Transverse colon (tissue), 4 donors: ENCODE results near the gene ZNF638. TPM values are rescaled to one million over a fixed set of nuclear protein-coding genes. Genes with fewer than 3 reads are reported as not detected.

Source experiments
- DNase-seq: peaks from one replicate; pipeline ENCODE4 v3.0.0-alpha.2; 2019
- H3K27ac ChIP-seq, 4 donors: fragments of 200-600 bp; sonication (generic); 2 replicates each; pipeline ENCODE4 v1.5.1; 2016 to 2018; ENCODE audit warnings: inconsistent platforms in 4 of 4
- H3K27me3 ChIP-seq: fragments of 200-600 bp; sonication (generic); 2 replicates; pipeline ENCODE4 v1.5.1; 2017; ENCODE audit warnings: inconsistent platforms
- H3K36me3 ChIP-seq, 4 donors: fragments of 200-600 bp; sonication (generic); 2 replicates each; pipeline ENCODE4 v1.5.1; 2017 to 2019; ENCODE audit warnings: inconsistent platforms in 4 of 4
- H3K4me1 ChIP-seq, 4 donors: fragments of 200-600 bp; sonication (generic); 2 replicates each; pipeline ENCODE4 v1.5.1; 2017 to 2020; ENCODE audit warnings: inconsistent platforms in 4 of 4
- H3K4me3 ChIP-seq, 4 donors: fragments of 200-600 bp; sonication (generic); 1 replicate in 1 of 4; 2 replicates in 3 of 4; pipeline versions ENCODE4 v1.5.1 to v1.6.1; 2017 to 2019; ENCODE audit warnings: inconsistent platforms in 4 of 4
- H3K9me3 ChIP-seq, 2 donors: fragments of 200-600 bp; sonication (generic); 2 replicates each; pipeline ENCODE4 v1.5.1; 2017 to 2019; ENCODE audit warnings: inconsistent platforms in 2 of 2
- CTCF ChIP-seq, 5 experiments: fragments of 200-600 bp in 3 of 5; fragments of 450-650 bp in 2 of 5; sonication (generic) in 3 of 5; IDR thresholded peaks; 1 replicate in 2 of 5; 2 replicates in 3 of 5; pipeline ENCODE4 v1.5.1; 2016 to 2017; ENCODE audit warnings: antibody characterized with exemption in 5 of 5, inconsistent platforms in 3 of 5, mild to moderate bottlenecking in 2 of 5, moderate library complexity in 1 of 5
- EP300 ChIP-seq: sonication (generic); formaldehyde crosslinking; IDR thresholded peaks from one replicate; pipeline ENCODE4 v1.6.1; 2017; ENCODE audit warnings: antibody characterized with exemption, low read depth
- POLR2A ChIP-seq: fragments of 450-650 bp; IDR thresholded peaks from one replicate; pipeline ENCODE4 v1.6.1; 2016; ENCODE audit warnings: antibody characterized with exemption, mild to moderate bottlenecking, moderate library complexity
- POLR2AphosphoS5 ChIP-seq, 3 donors: sonication (generic); formaldehyde crosslinking; IDR thresholded peaks; one replicate each; pipeline ENCODE4 v1.6.1; 2016; ENCODE audit warnings: antibody characterized with exemption in 3 of 3
- WGBS, 2 donors: methylation state at CpG; one replicate each; pipeline ENCODE4 v1.1.5; 2018; ENCODE audit warnings: low coverage in 1 of 2; 5-methylcytosine and 5-hydroxymethylcytosine counted together
- in situ Hi-C, 4 donors: fragments of 200-750 bp; cut with MboI; loops; one replicate each; pipeline versions ENCODE4 v1.15.0 to v1.15.1; 2017; ENCODE audit warnings: low sequenced_read_pairs in 3 of 4, low pct_ligation_motif_present in 1 of 4, low pct_unique_long_range_greater_than_20kb in 1 of 4
- intact Hi-C: fragments of 100-400 bp; cut with DNase I; formaldehyde crosslinking; loops from one replicate; pipeline ENCODE4 v1.15.1; 2023; ENCODE audit warnings: low total_unique reads
- small RNA-seq, 4 donors: library from RNA; depleted of rRNA; stranded (forward); fragments of <200 nt; gene quantifications; one replicate each; pipeline ENCODE3, GENCODE V24; 2016
- total RNA-seq, 4 donors: library from RNA; depleted of rRNA; stranded (reverse); fragments of >200 nt; gene quantifications; one replicate each; pipeline ENCODE4 v1.1.0, GENCODE V29; 2016

The ZNF638 gene
- total RNA-seq, 4 donors from 2014 or later: 99.9 to 181 (median 142) TPM

- in situ Hi-C loops: no loop called here
- 83% methylated on average over 4 of the region's 4 CpGs; no CpG with 5 or more reads in 1 of the 2 donors for WGBS, 2 donors
Measured at GRCh38 chr2:71482055-71482454, 150.5 kb downstream of the ZNF638 start.

GRCh38 chr2:71483246-71483645 lies 151.7 kb downstream of the ZNF638 start:
- intact Hi-C loops: no loop called here
- 86 to 94% methylated on average over 5 to 10 of the region's 10 CpGs for WGBS, 2 donors
- Histone ChIP-seq H3K36me3 (no peaks in the 10 kb centered on the region), H3K27ac (no peak overlapping the region), H3K27me3 (no peaks in the 10 kb centered on the region), H3K4me3 (no peak overlapping the region), H3K9me3 (no peaks in the 10 kb centered on the region), H3K4me1 (no peaks in the 10 kb centered on the region)
- DNase-seq: no peak
- TF ChIP-seq CTCF (IDR thresholded peaks at IDR 0.05) (no peak), POLR2A (no peak), EP300 (no peak), POLR2AphosphoS5 (IDR thresholded peaks at IDR 0.05) (no peak)
- in situ Hi-C loops: no loop called here

More at GRCh38 chr2:71482055-71482454, 150.5 kb downstream of the ZNF638 start:
- TF ChIP-seq EP300 (no peak), CTCF (IDR thresholded peaks at IDR 0.05) (no peak), POLR2A (no peak), POLR2AphosphoS5 (IDR thresholded peaks at IDR 0.05) (no peak)
- Histone ChIP-seq H3K36me3 (no peaks in the 10 kb centered on the region), H3K27me3 (no peaks in the 10 kb centered on the region), H3K4me3 (no peak overlapping the region), H3K4me1 (no peaks in the 10 kb centered on the region), H3K27ac (no peak overlapping the region), H3K9me3 (no peaks in the 10 kb centered on the region)
- intact Hi-C loops: no loop called here
- no peak for DNase-seq

GRCh38 chr2:71484354-71484753 lies 152.8 kb downstream of the ZNF638 start:
- TF ChIP-seq EP300 (no peak), POLR2AphosphoS5 (IDR thresholded peaks at IDR 0.05) (no peak), CTCF (IDR thresholded peaks at IDR 0.05) (no peak), POLR2A (no peak)
- Histone ChIP-seq H3K9me3 (no peaks in the 10 kb centered on the region), H3K27me3 (no peaks in the 10 kb centered on the region), H3K36me3 (no peaks in the 10 kb centered on the region), H3K4me3 (no peak overlapping the region), H3K4me1 (no peaks in the 10 kb centered on the region), H3K27ac (no peak overlapping the region)
- WGBS, 2 donors: 83 to 88% methylated on average over 1 to 2 of the region's 2 CpGs
- in situ Hi-C loops (no loop called here), intact Hi-C loops (no loop called here)
- no peak for DNase-seq

Small RNA genes within 50 kb of the gene (small RNA-seq; reads per million reads assigned to genes)
- 0 reads per million in 4 donors for gene RNU6-105P

Other genes starting within 250 kb of the ZNF638 start
- 10 to 100 TPM in 3 of 4 donors, not detected in 1; 10.3 to 24.1 (median 18.6) TPM for gene MCEE, start 201.6 kb upstream of the ZNF638 start, total RNA-seq
- 10 to 100 TPM in 3 of 4 donors, 1 to 10 TPM in 1; 7.5 to 22.9 (median 12.8) TPM for gene MPHOSPH10, start 201.1 kb upstream of the ZNF638 start, total RNA-seq
- 1 to 10 TPM; 1.2 to 7.0 (median 3.6) TPM for gene PAIP2B, start 104.7 kb upstream of the ZNF638 start, total RNA-seq
- gene DYSF, start 121.8 kb downstream of the ZNF638 start, total RNA-seq: 10 to 100 TPM in 2 of 4 donors, 1 to 10 TPM in 2; 3.7 to 18.7 (median 10.6) TPM